Natural killer cell (primary cell): ENCODE measurements around the gene RBM10. TPM values are rescaled to one million over a fixed set of nuclear protein-coding genes. Genes with fewer than 3 reads are reported as not detected.

Experiments used
- ATAC-seq, 3 donors: fragments of 150-1000 bp in 2 of 3; fragments of 200-7000 bp in 1 of 3; cut with Tn5 transposase; 1 replicate in 1 of 3; 2 replicates in 2 of 3; pipeline ENCODE4 v1.10.0; 2021; ENCODE audit warnings: mild to moderate bottlenecking in 2 of 3, moderate library complexity in 2 of 3
- DNase-seq, 2 donors: peaks; one replicate each; pipeline versions ENCODE4 v3.0.0 to v3.0.0-alpha.2; 2013 to 2021; ENCODE audit warnings: mixed read lengths in 1 of 2
- H3K27ac ChIP-seq: one replicate; pipeline ENCODE4 v1.5.1; 2013; ENCODE audit warnings: mild to moderate bottlenecking, low read length
- H3K27me3 ChIP-seq: one replicate; pipeline ENCODE4 v1.6.1; 2013; ENCODE audit warnings: low read length; ENCODE audit not compliant: control insufficient read depth, insufficient read depth
- H3K36me3 ChIP-seq: one replicate; pipeline ENCODE4 v1.6.1; 2013; ENCODE audit warnings: low read length; ENCODE audit not compliant: control insufficient read depth, insufficient read depth
- H3K4me1 ChIP-seq: one replicate; pipeline ENCODE4 v1.6.1; 2013; ENCODE audit warnings: low read length; ENCODE audit not compliant: control insufficient read depth, insufficient read depth
- H3K4me3 ChIP-seq: one replicate; pipeline ENCODE4 v1.5.1; 2013; ENCODE audit warnings: low read length
- H3K9me3 ChIP-seq: one replicate; pipeline ENCODE4 v1.6.1; 2013; ENCODE audit warnings: low read length; ENCODE audit not compliant: control insufficient read depth, insufficient read depth
- H3K27ac Mint-ChIP-seq, 2 donors: one replicate each; pipeline ENCODE4 v1.8.0; 2022; ENCODE audit warnings: mild to moderate bottlenecking in 2 of 2, mixed read lengths in 2 of 2, moderate library complexity in 1 of 2
- H3K27me3 Mint-ChIP-seq, 2 donors: one replicate each; pipeline ENCODE4 v1.8.0; 2022; ENCODE audit warnings: low read depth in 2 of 2, mixed read lengths in 2 of 2
- H3K36me3 Mint-ChIP-seq: one replicate; pipeline ENCODE4 v1.8.0; 2022; ENCODE audit warnings: mixed read lengths
- H3K4me1 Mint-ChIP-seq, 2 donors: one replicate each; pipeline ENCODE4 v1.8.0; 2022; ENCODE audit warnings: mixed read lengths in 2 of 2
- H3K4me3 Mint-ChIP-seq: one replicate; pipeline ENCODE4 v1.8.0; 2022; ENCODE audit warnings: mild to moderate bottlenecking, moderate library complexity, mixed read lengths
- H3K9me3 Mint-ChIP-seq, 2 donors: one replicate each; pipeline ENCODE4 v1.8.0; 2022; ENCODE audit warnings: mixed read lengths in 2 of 2
- CTCF ChIP-seq: fragments of 200-600 bp; IDR thresholded peaks from one replicate; pipeline ENCODE4 v1.8.0; 2022; ENCODE audit warnings: antibody characterized with exemption
- WGBS: methylation state at CpG from one replicate; pipeline ENCODE4 v1.1.7; 2013; ENCODE audit warnings: missing lambda C conversion rate; ENCODE audit not compliant: insufficient coverage; 5-methylcytosine and 5-hydroxymethylcytosine counted together
- intact Hi-C: fragments of 100-400 bp; cut with micrococcal nuclease; formaldehyde crosslinking; loops from one replicate; pipeline ENCODE4 v1.14.2; 2022
- total RNA-seq, 4 donors: library from RNA; stranded (reverse); fragments of 120-200 nt in 1 of 4; gene quantifications; one replicate each; pipeline versions ENCODE4 v1.2.3 to v1.2.4, GENCODE V29; 2013 to 2022

RBM10 gene
- 10 to 100 TPM; 37.5 to 43.7 (median 39.4) TPM for total RNA-seq
- total RNA-seq (2013): 39.8 TPM

- peak within 1 kb of the TSS; percentile 94 for H3K4me3 Mint-ChIP-seq
- peak within 1 kb of the TSS; percentile 93 to 100 for H3K27ac Mint-ChIP-seq
- WGBS: 0% methylated on average over 44 of the region's 54 CpGs
- Histone ChIP-seq H3K36me3 (peaks cover 8% of the 10 kb centered on the region), H3K27me3 (no peaks in the 10 kb centered on the region), H3K4me3 (peak within 1 kb of the TSS; percentile 94), H3K4me1 (peaks cover 32% of the 10 kb centered on the region), H3K9me3 (no peaks in the 10 kb centered on the region), H3K27ac (peak within 1 kb of the TSS; percentile 99)
- no peaks in the 10 kb centered on the region for H3K27me3 Mint-ChIP-seq
- DNase-seq: peak; percentile 82 to 92
- peaks cover 14 to 45% of the 10 kb centered on the region in 2 donors for H3K4me1 Mint-ChIP-seq
- no peaks in the 10 kb centered on the region for H3K36me3 Mint-ChIP-seq
- TF ChIP-seq CTCF: peak; percentile 43
- H3K9me3 Mint-ChIP-seq: no peaks in the 10 kb centered on the region
- ATAC-seq: peak; percentile 90 to 98 (median 91)
- intact Hi-C loops: no loop called here
Measured at GRCh38 chrX:47144626-47145394, at the start of gene RBM10, which contains the start of gene NDUFB11. Gene RBM10 (plus strand): TSS chrX:47145221. CDS start chrX:47147482, 2,261 bp downstream. Gene NDUFB11 (minus strand): TSS chrX:47144702. CDS start chrX:47144679, 23 bp downstream.

- intact Hi-C loops: no loop called here
- no peaks in the 10 kb centered on the region for H3K36me3 ChIP-seq
- DNase-seq (no peak), ATAC-seq (no peak)
- no peak for TF ChIP-seq CTCF
- no peak overlapping the region for H3K4me3 ChIP-seq
- no peak overlapping the region for H3K4me3 Mint-ChIP-seq
- H3K27me3 ChIP-seq: no peaks in the 10 kb centered on the region
- no peaks in the 10 kb centered on the region for H3K36me3 Mint-ChIP-seq
- no peak overlapping the region for H3K27ac ChIP-seq
- H3K9me3 ChIP-seq: no peaks in the 10 kb centered on the region
- no peak overlapping the region for H3K27ac Mint-ChIP-seq
- H3K4me1 Mint-ChIP-seq: no peaks in the 10 kb centered on the region
- WGBS: 80% methylated on average over 3 of the region's 4 CpGs
- no peaks in the 10 kb centered on the region for H3K9me3 Mint-ChIP-seq
- H3K4me1 ChIP-seq: no peaks in the 10 kb centered on the region
- peaks cover 3 to 21% of the 10 kb centered on the region in 2 donors for H3K27me3 Mint-ChIP-seq
Measured at GRCh38 chrX:47097018-47097417, 48.0 kb upstream of the RBM10 start.

- Mint-ChIP-seq H3K27ac (no peak overlapping the region), H3K4me1 (no peaks in the 10 kb centered on the region), H3K9me3 (no peaks in the 10 kb centered on the region), H3K27me3 (peaks cover 3 to 21% of the 10 kb centered on the region in 2 donors), H3K36me3 (no peaks in the 10 kb centered on the region), H3K4me3 (no peak overlapping the region)
- TF ChIP-seq CTCF: no peak
- 100% methylated on average over 1 of the region's 2 CpGs for WGBS
- H3K4me3 ChIP-seq: no peak overlapping the region
- no peak overlapping the region for H3K27ac ChIP-seq
- ATAC-seq (no peak), DNase-seq (no peak)
- no peaks in the 10 kb centered on the region for H3K4me1 ChIP-seq
- intact Hi-C loops: no loop called here
- no peaks in the 10 kb centered on the region for H3K27me3 ChIP-seq
- H3K36me3 ChIP-seq: no peaks in the 10 kb centered on the region
- H3K9me3 ChIP-seq: no peaks in the 10 kb centered on the region
Measured at GRCh38 chrX:47098338-47099094, 46.5 kb upstream of the RBM10 start.
